IMR-90 (cell line): ENCODE results near the gene TRPC1. TPM values are rescaled to one million over a fixed set of nuclear protein-coding genes. Genes with fewer than 3 reads are reported as not detected.

Experiments used
- ATAC-seq: fragments of 200-7000 bp; cut with Tn5 transposase; 2 replicates; pipeline ENCODE4 v1.9.1; 2020; ENCODE audit warnings: low read depth, mild to moderate bottlenecking, moderate library complexity
- BruUV-seq: library from RNA; stranded (reverse); fragments of 400-500 nt; replicated peaks from 2 replicates; lab custom pipeline; 2021; lab: Mats Ljungman, UMichigan
- CTCF ChIA-PET: fragments of 300-600 bp; formaldehyde crosslinking; extraction: SDS; loops from one replicate; lab custom pipeline; 2021; ENCODE audit warnings: antibody characterized with exemption; lab: Yijun Ruan, JAX
- POLR2A ChIA-PET: fragments of 300-600 bp; sonication (Branson Sonifier 250); formaldehyde crosslinking; loops from one replicate; lab custom pipeline; 2022; ENCODE audit warnings: antibody characterized with exemption; ENCODE audit not compliant: unreplicated experiment; lab: Charles Lee
- DNase-seq: peaks from one replicate; pipeline ENCODE4 v3.0.0; 2013
- H2AFZ ChIP-seq: replicated peaks from 2 replicates; pipeline ENCODE3; 2013; ENCODE audit warnings: low read length, mild to moderate bottlenecking; ENCODE audit not compliant: poor library complexity
- H2AK5ac ChIP-seq: 2 replicates; pipeline ENCODE4 v1.6.1; 2013; ENCODE audit warnings: low read depth, low read length, inconsistent platforms
- H2AK9ac ChIP-seq: replicated peaks from 2 replicates; pipeline ENCODE3; 2013; ENCODE audit warnings: mild to moderate bottlenecking, low read depth, low read length, moderate library complexity; ENCODE audit not compliant: poor library complexity
- H2BK120ac ChIP-seq: 2 replicates; pipeline ENCODE4 v1.6.1; 2013; ENCODE audit warnings: low read depth, low read length, inconsistent platforms
- H2BK15ac ChIP-seq: 3 replicates; pipeline ENCODE4 v1.6.1; 2013; ENCODE audit warnings: low read depth, low read length, inconsistent platforms
- H2BK20ac ChIP-seq: 2 replicates; pipeline ENCODE4 v1.6.1; 2013; ENCODE audit warnings: low read depth, mild to moderate bottlenecking, inconsistent platforms, low read length, moderate library complexity
- H2BK5ac ChIP-seq: 2 replicates; pipeline ENCODE4 v1.6.1; 2013; ENCODE audit warnings: mild to moderate bottlenecking, low read depth, low read length, inconsistent platforms; ENCODE audit not compliant: poor library complexity, severe bottlenecking
- H3K14ac ChIP-seq: replicated peaks from 2 replicates; pipeline ENCODE4 v1.6.1; 2013; ENCODE audit warnings: low read depth, low read length, inconsistent platforms
- H3K18ac ChIP-seq: 2 replicates; pipeline ENCODE4 v1.6.1; 2013; ENCODE audit warnings: low read depth, low read length, control low read depth
- H3K23ac ChIP-seq: 2 replicates; pipeline ENCODE4 v1.6.1; 2013; ENCODE audit warnings: low read depth, low read length, inconsistent platforms
- H3K27ac ChIP-seq: 2 replicates; pipeline ENCODE4 v1.5.1; 2013; ENCODE audit warnings: mild to moderate bottlenecking, control low read depth, low read length; ENCODE audit not compliant: insufficient read depth
- H3K27me3 ChIP-seq: 2 replicates; pipeline ENCODE4 v1.6.1; 2013; ENCODE audit warnings: low read length; ENCODE audit not compliant: control insufficient read depth, insufficient read depth
- H3K36me3 ChIP-seq: 2 replicates; pipeline ENCODE4 v1.6.1; 2013; ENCODE audit warnings: low read length, mixed read lengths; ENCODE audit not compliant: control insufficient read depth, insufficient read depth
- H3K4ac ChIP-seq: 2 replicates; pipeline ENCODE4 v1.6.1; 2013; ENCODE audit warnings: low read depth, low read length, inconsistent platforms
- H3K4me1 ChIP-seq: 2 replicates; pipeline ENCODE4 v1.6.1; 2013; ENCODE audit warnings: low read length, mixed read lengths; ENCODE audit not compliant: control insufficient read depth, insufficient read depth
- H3K4me2 ChIP-seq: 2 replicates; pipeline ENCODE4 v1.6.1; 2013; ENCODE audit warnings: low read depth, mild to moderate bottlenecking, control low read depth, low read length, moderate library complexity
- H3K4me3 ChIP-seq: 2 replicates; pipeline ENCODE4 v1.5.1; 2013; ENCODE audit warnings: low read depth, mild to moderate bottlenecking, control low read depth, low read length, moderate library complexity; ENCODE audit not compliant: insufficient read depth
- H3K56ac ChIP-seq: 2 replicates; pipeline ENCODE4 v1.6.1; 2013; ENCODE audit warnings: low read length, inconsistent platforms; ENCODE audit not compliant: insufficient read depth; ENCODE audit errors: extremely low read depth
- H3K79me1 ChIP-seq, 2 experiments: 2 replicates each; pipeline ENCODE4 v1.6.1; 2013; ENCODE audit warnings: low read length in 2 of 2, inconsistent platforms in 1 of 2, low read depth in 1 of 2
- H3K9ac ChIP-seq: 2 replicates; pipeline ENCODE4 v1.6.1; 2013; ENCODE audit warnings: low read depth, low read length, control low read depth
- H3K9me1 ChIP-seq: 2 replicates; pipeline ENCODE4 v1.6.1; 2013; ENCODE audit warnings: low read length, inconsistent platforms; ENCODE audit not compliant: insufficient read depth
- H3K9me3 ChIP-seq: 2 replicates; pipeline ENCODE4 v1.6.1; 2013; ENCODE audit warnings: low read length; ENCODE audit not compliant: control insufficient read depth, insufficient read depth
- H4K20me1 ChIP-seq: 2 replicates; pipeline ENCODE4 v1.6.1; 2013; ENCODE audit warnings: low read length, inconsistent platforms; ENCODE audit not compliant: insufficient read depth
- H4K5ac ChIP-seq: 2 replicates; pipeline ENCODE4 v1.6.1; 2013; ENCODE audit warnings: mild to moderate bottlenecking, low read depth, low read length, control low read depth
- H4K8ac ChIP-seq, 2 experiments: 2 replicates each; pipeline ENCODE4 v1.6.1; 2013; ENCODE audit warnings: low read depth in 2 of 2, low read length in 2 of 2, control low read depth in 1 of 2, inconsistent platforms in 1 of 2
- H4K91ac ChIP-seq: 2 replicates; pipeline ENCODE4 v1.6.1; 2013; ENCODE audit warnings: low read depth, low read length, inconsistent platforms; ENCODE audit not compliant: insufficient read depth
- MAFK ChIP-seq: IDR thresholded peaks from 2 replicates; pipeline ENCODE4 v1.6.1; 2012; ENCODE audit warnings: low read depth, low read length, improper control_type of control experiment
- POLR2A ChIP-seq: IDR thresholded peaks from 2 replicates; pipeline ENCODE4 v1.6.1; 2012; ENCODE audit warnings: mild to moderate bottlenecking, low read depth, low read length
- RAD21 ChIP-seq: IDR thresholded peaks from 2 replicates; pipeline ENCODE4 v1.6.1; 2012; ENCODE audit warnings: low read length, improper control_type of control experiment
- RFX5 ChIP-seq: IDR thresholded peaks from 2 replicates; pipeline ENCODE4 v1.8.0; 2012; ENCODE audit warnings: low read depth, mild to moderate bottlenecking, low read length, moderate library complexity
- SMC3 ChIP-seq: fragments of 150-350 bp; IDR thresholded peaks from 2 replicates; pipeline ENCODE4 v1.6.1; 2016; ENCODE audit warnings: low read depth, mild to moderate bottlenecking, antibody characterized with exemption, low read length, moderate library complexity
- USF2 ChIP-seq: fragments of 150-350 bp; IDR thresholded peaks from 2 replicates; pipeline ENCODE4 v1.6.1; 2017; ENCODE audit warnings: mild to moderate bottlenecking, antibody characterized with exemption, low read length, low read depth
- WGBS, 2 experiments: methylation state at CpG; one replicate each; pipeline versions ENCODE4 v1.1.5 to v1.1.7; 2013; ENCODE audit warnings: missing lambda C conversion rate in 2 of 2; ENCODE audit not compliant: insufficient read length in 1 of 2; ENCODE audit errors: extremely low coverage in 2 of 2; 5-methylcytosine and 5-hydroxymethylcytosine counted together
- dilution Hi-C: fragments of 300-500 bp; cut with HindIII; formaldehyde crosslinking; loops from one replicate; pipeline ENCODE4 v1.14.3; 2018; ENCODE audit warnings: low sequenced_read_pairs; ENCODE audit not compliant: unreplicated experiment
- in situ Hi-C: fragments of 300-500 bp; cut with MboI; formaldehyde crosslinking; loops from 3 replicates; pipeline ENCODE4 v1.14.3; 2019; ENCODE audit warnings: low sequenced_read_pairs, inconsistent platforms, mixed read lengths
- intact Hi-C: fragments of 100-400 bp; cut with micrococcal nuclease; formaldehyde crosslinking; loops from 2 replicates; pipeline ENCODE4 v1.10.0; 2022
- polyA plus RNA-seq, 3 experiments: library from polyadenylated mRNA; depleted of rRNA; stranded (reverse); fragments of >200 nt; gene quantifications; 2 replicates each; pipeline ENCODE4 v1.2.3, GENCODE V29; 2012; ENCODE audit warnings: low replicate concordance in 1 of 3
- total RNA-seq: library from RNA; depleted of rRNA; stranded (reverse); fragments of >200 nt; gene quantifications from 2 replicates; pipeline ENCODE4 v1.2.3, GENCODE V29; 2012
- TF ChIP-seq, protein P1 (sequence below): conservative IDR thresholded peaks from 2 replicates; pipeline ENCODE4 v1.5.1; 2012; ENCODE audit warnings: mild to moderate bottlenecking, low read depth, low read length, improper control_type of control experiment

Gene TRPC1
- total and polyA plus RNA-seq, 2 of the 4 experiments (the other 2 are of a cell fraction): 5.9 to 7.2 TPM

- WGBS, 2 experiments: 0% methylated on average over 3 of the region's 9 CpGs; no CpG with 5 or more reads in 1 of the 2 experiments
- H3K27ac ChIP-seq: no peak overlapping the region
- H2AK9ac ChIP-seq: no peak overlapping the region
- no peaks in the 10 kb centered on the region for H3K9me3 ChIP-seq
- H2AK5ac ChIP-seq: no peak overlapping the region
- H3K4ac ChIP-seq: no peak overlapping the region
- H4K20me1 ChIP-seq: no peaks in the 10 kb centered on the region
- no peak overlapping the region for H2BK20ac ChIP-seq
- H4K91ac ChIP-seq: no peak overlapping the region
- H3K79me1 ChIP-seq: no peaks in the 10 kb centered on the region
- no peaks in the 10 kb centered on the region for H3K9me1 ChIP-seq
- POLR2A ChIA-PET: no interaction called here
- no peak overlapping the region for H3K4me3 ChIP-seq
- H4K8ac ChIP-seq: no peak overlapping the region
- no peak overlapping the region for H2BK15ac ChIP-seq
- no peak overlapping the region for H3K23ac ChIP-seq
- CTCF ChIA-PET: interaction anchor here (0.5 to 2.1 kb wide), 20 partner anchors 10 to 239 kb away, joined by 3 to 12 read pairs (median 4); partner anchors contain the start of gene U2SURP
- no peak overlapping the region for H2BK120ac ChIP-seq
- TF ChIP-seq MAFK (no peak), RFX5 (no peak), USF2 (no peak), SMC3 (peak; percentile 79), POLR2A (no peak), RAD21 (peak; percentile 87)
- TF ChIP-seq, protein P1, sequence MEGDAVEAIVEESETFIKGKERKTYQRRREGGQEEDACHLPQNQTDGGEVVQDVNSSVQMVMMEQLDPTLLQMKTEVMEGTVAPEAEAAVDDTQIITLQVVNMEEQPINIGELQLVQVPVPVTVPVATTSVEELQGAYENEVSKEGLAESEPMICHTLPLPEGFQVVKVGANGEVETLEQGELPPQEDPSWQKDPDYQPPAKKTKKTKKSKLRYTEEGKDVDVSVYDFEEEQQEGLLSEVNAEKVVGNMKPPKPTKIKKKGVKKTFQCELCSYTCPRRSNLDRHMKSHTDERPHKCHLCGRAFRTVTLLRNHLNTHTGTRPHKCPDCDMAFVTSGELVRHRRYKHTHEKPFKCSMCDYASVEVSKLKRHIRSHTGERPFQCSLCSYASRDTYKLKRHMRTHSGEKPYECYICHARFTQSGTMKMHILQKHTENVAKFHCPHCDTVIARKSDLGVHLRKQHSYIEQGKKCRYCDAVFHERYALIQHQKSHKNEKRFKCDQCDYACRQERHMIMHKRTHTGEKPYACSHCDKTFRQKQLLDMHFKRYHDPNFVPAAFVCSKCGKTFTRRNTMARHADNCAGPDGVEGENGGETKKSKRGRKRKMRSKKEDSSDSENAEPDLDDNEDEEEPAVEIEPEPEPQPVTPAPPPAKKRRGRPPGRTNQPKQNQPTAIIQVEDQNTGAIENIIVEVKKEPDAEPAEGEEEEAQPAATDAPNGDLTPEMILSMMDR: peak; percentile 82
- dilution Hi-C loops: no loop called here
- H3K14ac ChIP-seq: no peak overlapping the region
- no peaks in the 10 kb centered on the region for H3K36me3 ChIP-seq
- H3K18ac ChIP-seq: no peak overlapping the region
- no peak overlapping the region for H3K9ac ChIP-seq
- DNase-seq (peak; percentile 70), ATAC-seq (peak; percentile 100)
- in situ Hi-C loops: no loop called here
- H3K4me1 ChIP-seq: no peaks in the 10 kb centered on the region
- H4K5ac ChIP-seq: no peak overlapping the region
- H3K27me3 ChIP-seq: peaks cover 15% of the 10 kb centered on the region
- no peak overlapping the region for H2AFZ ChIP-seq
- no TSS peak for BruUV-seq
- intact Hi-C loops: loop anchor here (1.0 kb wide), 3 partner anchors 158 to 934 kb away; no protein-coding TSS in a partner anchor
- no peak overlapping the region for H2BK5ac ChIP-seq
- no peak overlapping the region for H3K4me2 ChIP-seq
- no peak overlapping the region for H3K56ac ChIP-seq
Observed at GRCh38 chr3:142828703-142829305, 105.0 kb downstream of the TRPC1 start.
